H1 (cell line): ENCODE measurements around the gene POLDIP3. TPM values are rescaled to one million over a fixed set of nuclear protein-coding genes. Genes with fewer than 3 reads are reported as not detected.

Experiments
- CTCF ChIA-PET: fragments of 300-600 bp; sonication (Branson Sonifier 250); formaldehyde crosslinking; loops from one replicate; lab custom pipeline; 2021; ENCODE audit not compliant: partially characterized antibody; lab: Charles Lee
- POLR2A ChIA-PET: fragments of 300-600 bp; sonication (Branson Sonifier 250); formaldehyde crosslinking; loops from one replicate; lab custom pipeline; 2021; ENCODE audit warnings: inconsistent platforms; ENCODE audit not compliant: partially characterized antibody; lab: Charles Lee
- DNase-seq, 2 experiments: peaks; one replicate each; pipeline versions ENCODE4 v3.0.0 to v3.0.0-alpha.2; 2010 to 2022; ENCODE audit warnings: low spot score in 2 of 2, low read depth in 1 of 2, mixed read lengths in 1 of 2
- FAIRE-seq: peaks from 2 replicates; lab custom pipeline; 2011; peaks lifted over from hg19 to GRCh38; lab: Jason Lieb, UNC
- H2AFZ ChIP-seq: 2 replicates; pipeline ENCODE4 v1.8.1; 2012; ENCODE audit warnings: low read length, inconsistent platforms
- H2AK5ac ChIP-seq: 2 replicates; pipeline ENCODE4 v1.6.1; 2013; ENCODE audit warnings: low read depth, low read length
- H2BK120ac ChIP-seq: replicated peaks from 2 replicates; pipeline ENCODE3; 2013; ENCODE audit warnings: low read depth, low read length, inconsistent platforms
- H2BK12ac ChIP-seq: 2 replicates; pipeline ENCODE4 v1.6.1; 2013; ENCODE audit warnings: low read depth, low read length
- H2BK15ac ChIP-seq: 2 replicates; pipeline ENCODE4 v1.6.1; 2013; ENCODE audit warnings: low read length
- H2BK20ac ChIP-seq: 2 replicates; pipeline ENCODE4 v1.6.1; 2013; ENCODE audit warnings: low read length
- H2BK5ac ChIP-seq: 2 replicates; pipeline ENCODE4 v1.6.1; 2013; ENCODE audit warnings: low read depth, low read length
- H3K14ac ChIP-seq: 2 replicates; pipeline ENCODE4 v1.6.1; 2013; ENCODE audit warnings: inconsistent platforms; ENCODE audit not compliant: insufficient read length
- H3K18ac ChIP-seq: 2 replicates; pipeline ENCODE4 v1.6.1; 2013; ENCODE audit warnings: low read length; ENCODE audit errors: extremely low read depth
- H3K23ac ChIP-seq: 2 replicates; pipeline ENCODE4 v1.6.1; 2013; ENCODE audit warnings: inconsistent platforms; ENCODE audit not compliant: insufficient read length
- H3K23me2 ChIP-seq: 2 replicates; pipeline ENCODE4 v1.6.1; 2013; ENCODE audit warnings: low read depth, low read length
- H3K27ac ChIP-seq: 2 replicates; pipeline ENCODE4 v1.6.1; 2011; ENCODE audit warnings: low read depth, low read length, inconsistent platforms
- H3K27me3 ChIP-seq, 4 experiments: replicated peaks in 1 of 4; 1 replicate in 1 of 4; 2 replicates in 3 of 4; pipeline versions ENCODE4 v1.6.1 to v1.8.1; 2011 to 2013; ENCODE audit warnings: low read length in 3 of 4, mild to moderate bottlenecking in 3 of 4, inconsistent platforms in 2 of 4, mixed read lengths in 2 of 4, moderate library complexity in 1 of 4; ENCODE audit not compliant: control insufficient read depth in 3 of 4, insufficient read depth in 3 of 4; ENCODE audit errors: extremely low read depth in 1 of 4
- H3K36me3 ChIP-seq, 4 experiments: 2 replicates each; pipeline versions ENCODE4 v1.6.1 to v1.8.1; 2011 to 2013; ENCODE audit warnings: mild to moderate bottlenecking in 4 of 4, low read length in 3 of 4, moderate library complexity in 2 of 4, control low read depth in 1 of 4, inconsistent platforms in 1 of 4; ENCODE audit not compliant: insufficient read depth in 4 of 4, control insufficient read depth in 2 of 4
- H3K4ac ChIP-seq: replicated peaks from 2 replicates; pipeline ENCODE3; 2013; ENCODE audit warnings: low read length, low read depth, mixed read lengths, inconsistent platforms; ENCODE audit not compliant: insufficient read length
- H3K4me1 ChIP-seq, 4 experiments: replicated peaks in 1 of 4; 1 replicate in 1 of 4; 2 replicates in 3 of 4; pipeline versions ENCODE4 v1.6.1 to v1.8.1; 2011 to 2013; ENCODE audit warnings: low read length in 3 of 4, inconsistent platforms in 2 of 4, mixed read lengths in 1 of 4; ENCODE audit not compliant: insufficient read depth in 4 of 4, control insufficient read depth in 3 of 4
- H3K4me2 ChIP-seq, 2 experiments: 2 replicates each; pipeline versions ENCODE4 v1.6.1 to v1.8.1; 2011 to 2013; ENCODE audit warnings: low read depth in 2 of 2, low read length in 2 of 2, control low read depth in 1 of 2, inconsistent platforms in 1 of 2, mild to moderate bottlenecking in 1 of 2; ENCODE audit not compliant: insufficient read depth in 1 of 2
- H3K4me3 ChIP-seq, 4 experiments: fragments of 200-600, 300-600 bp in 1 of 4; sonication (generic), shearing (Covaris generic), sonication (Bioruptor Twin) in 1 of 4; 2 replicates each; pipeline versions ENCODE4 v1.5.1 to v1.8.1; 2011 to 2016; ENCODE audit warnings: low read length in 4 of 4, low read depth in 3 of 4, control low read depth in 2 of 4, inconsistent platforms in 2 of 4, mild to moderate bottlenecking in 2 of 4, mixed read lengths in 1 of 4, moderate library complexity in 1 of 4; ENCODE audit not compliant: insufficient read depth in 2 of 4; ENCODE audit errors: extremely low read depth in 1 of 4
- H3K56ac ChIP-seq: replicated peaks from 2 replicates; pipeline ENCODE3; 2013; ENCODE audit warnings: low read depth, mild to moderate bottlenecking, mixed read lengths, low read length, inconsistent platforms; ENCODE audit not compliant: insufficient read length
- H3K79me1 ChIP-seq: 2 replicates; pipeline ENCODE4 v1.6.1; 2013; ENCODE audit warnings: low read depth, low read length, control low read depth
- H3K79me2 ChIP-seq, 2 experiments: 2 replicates each; pipeline versions ENCODE4 v1.6.1 to v1.8.1; 2012 to 2013; ENCODE audit warnings: low read length in 2 of 2, mild to moderate bottlenecking in 2 of 2, inconsistent platforms in 1 of 2; ENCODE audit not compliant: insufficient read depth in 2 of 2, control insufficient read depth in 1 of 2
- H3K9ac ChIP-seq, 4 experiments: replicated peaks in 1 of 4; 1 replicate in 1 of 4; 2 replicates in 3 of 4; pipeline versions ENCODE4 v1.6.1 to v1.8.1; 2011 to 2013; ENCODE audit warnings: low read depth in 3 of 4, low read length in 3 of 4, control low read depth in 2 of 4, mild to moderate bottlenecking in 2 of 4, moderate library complexity in 2 of 4, inconsistent platforms in 1 of 4; ENCODE audit errors: extremely low read depth in 1 of 4
- H3K9me3 ChIP-seq, 2 experiments: 2 replicates each; pipeline versions ENCODE4 v1.6.1 to v1.8.1; 2012 to 2013; ENCODE audit warnings: mild to moderate bottlenecking in 2 of 2, moderate library complexity in 2 of 2, control low read depth in 1 of 2, inconsistent platforms in 1 of 2, low read depth in 1 of 2, low read length in 1 of 2, mixed read lengths in 1 of 2; ENCODE audit not compliant: insufficient read depth in 2 of 2
- H4K20me1 ChIP-seq, 2 experiments: replicated peaks in 1 of 2; 2 replicates each; pipeline versions ENCODE3 to v1.8.1; 2011 to 2013; ENCODE audit warnings: inconsistent platforms in 2 of 2, low read length in 2 of 2, mild to moderate bottlenecking in 1 of 2; ENCODE audit not compliant: insufficient read depth in 2 of 2, control insufficient read depth in 1 of 2
- H4K5ac ChIP-seq: 2 replicates; pipeline ENCODE4 v1.6.1; 2013; ENCODE audit warnings: low read length, low read depth, mixed read lengths, inconsistent platforms; ENCODE audit not compliant: insufficient read length
- H4K8ac ChIP-seq: 2 replicates; pipeline ENCODE4 v1.8.0; 2013; ENCODE audit warnings: mild to moderate bottlenecking, moderate library complexity, low read length, inconsistent platforms; ENCODE audit not compliant: insufficient read depth; ENCODE audit errors: extremely low read depth
- H4K91ac ChIP-seq: replicated peaks from 2 replicates; pipeline ENCODE3; 2013; ENCODE audit warnings: low read length, mixed read lengths, inconsistent platforms; ENCODE audit not compliant: insufficient read length
- E2F6 ChIP-seq: IDR thresholded peaks from 2 replicates; pipeline ENCODE4 v1.6.1; 2012; ENCODE audit warnings: inconsistent platforms
- HDAC6 ChIP-seq: IDR thresholded peaks from one replicate; pipeline ENCODE4 v1.7.1; 2012; ENCODE audit warnings: low read depth, mild to moderate bottlenecking, inconsistent platforms, low read length, moderate library complexity
- PHF8 ChIP-seq: fragments of 200-600 bp; sonication (generic); conservative IDR thresholded peaks from 2 replicates; pipeline ENCODE4 v1.7.1; 2012; ENCODE audit warnings: low read depth, mild to moderate bottlenecking, inconsistent platforms, low read length, moderate library complexity
- POU5F1 ChIP-seq: IDR thresholded peaks from 2 replicates; pipeline ENCODE4 v1.6.1; 2011; ENCODE audit warnings: low read depth, mild to moderate bottlenecking, low read length, moderate library complexity
- RFX5 ChIP-seq: IDR thresholded peaks from 2 replicates; pipeline ENCODE4 v1.6.1; 2011; ENCODE audit warnings: low read depth, low read length, improper control_type of control experiment, borderline replicate concordance
- SAP30 ChIP-seq: fragments of 300-600 bp; sonication (generic); IDR thresholded peaks from 2 replicates; pipeline ENCODE4 v1.7.1; 2012; ENCODE audit warnings: low read length, moderate library complexity, mild to moderate bottlenecking, inconsistent platforms; ENCODE audit not compliant: insufficient read depth, insufficient replicate concordance
- SIN3A ChIP-seq, 2 experiments: IDR thresholded peaks in 1 of 2; conservative IDR thresholded peaks in 1 of 2; 2 replicates each; pipeline ENCODE4 v1.6.1; 2011 to 2012; ENCODE audit warnings: low read length in 2 of 2, improper control_type of control experiment in 1 of 2, low read depth in 1 of 2, mild to moderate bottlenecking in 1 of 2
- SIRT6 ChIP-seq: IDR thresholded peaks from one replicate; pipeline ENCODE4 v1.7.1; 2012; ENCODE audit warnings: low read length, inconsistent platforms
- SP2 ChIP-seq: IDR thresholded peaks from 2 replicates; pipeline ENCODE4 v1.6.1; 2012; ENCODE audit warnings: mild to moderate bottlenecking, low read length, inconsistent platforms
- TAF7 ChIP-seq: optimal IDR thresholded peaks from 2 replicates; pipeline ENCODE3; 2011; ENCODE audit warnings: low read depth, mild to moderate bottlenecking, inconsistent platforms, low read length, moderate library complexity, borderline replicate concordance
- WGBS, 2 experiments: shearing (Covaris generic) in 1 of 2; methylation state at CpG; one replicate each; pipeline versions ENCODE4 v1.1.6 to v1.1.7; 2013 to 2015; ENCODE audit warnings: low lambda C conversion rate in 2 of 2, mixed read lengths in 2 of 2, inconsistent platforms in 1 of 2, low coverage in 1 of 2, missing lambda C conversion rate in 1 of 2; ENCODE audit not compliant: insufficient replicate concordance in 2 of 2, insufficient coverage in 1 of 2, insufficient read length in 1 of 2; ENCODE audit errors: extremely low coverage in 1 of 2, missing lambda C conversion rate in 1 of 2; 5-methylcytosine and 5-hydroxymethylcytosine counted together
- polyA plus RNA-seq, 7 experiments: library from polyadenylated mRNA; depleted of rRNA in 3 of 7; stranded (reverse) in 5 of 7; unstranded in 2 of 7; fragments of >200 nt in 5 of 7; fragments of 200-250 nt in 2 of 7; gene quantifications; 1 replicate in 5 of 7; 2 replicates in 1 of 7; 4 replicates in 1 of 7; pipeline versions ENCODE4 v1.2.1 to v1.2.3, GENCODE V29; 2011 to 2013; ENCODE audit warnings: missing spikeins in 2 of 7, mixed read lengths in 2 of 7
- total RNA-seq: library from RNA; stranded (reverse); fragmentation: NEBNext Ultra II Directional; extraction: Animal tissue kit (Norgen Biotek cat#: 25700); gene quantifications from 2 replicates; pipeline ENCODE4 v1.2.1, GENCODE V29; 2021

POLDIP3 gene
- total and polyA plus RNA-seq, 2 of the 8 experiments (the other 6 are each of a cell fraction or from before 2014, with no cell fraction given), result 43.5 to 84.6 TPM

- POLR2A ChIA-PET, result interaction anchor here (0.6 to 9.4 kb wide), 14 partner anchors 10 to 366 kb away, joined by 3 to 74 read pairs (median 3); partner anchors contain the start of genes PACSIN2 and POLDIP3
- peak within 1 kb of the TSS; percentile 93 to 99 for H3K4me2 ChIP-seq
- H3K79me2 ChIP-seq, result peaks cover 0 to 21% of the 10 kb centered on the region in 2 experiments; a peak in 1 of 4 replicates
- H2BK20ac ChIP-seq, result no peak within 1 kb of the TSS
- H3K4ac ChIP-seq, result peak within 1 kb of the TSS; percentile 71
- peak within 1 kb of the TSS; percentile 71 for H3K18ac ChIP-seq
- peak within 1 kb of the TSS; percentile 82 to 98 (median 90) for H3K4me3 ChIP-seq
- H3K9me3 ChIP-seq, result no peaks in the 10 kb centered on the region
- CTCF ChIA-PET, result interaction anchor here (0.6 to 1.0 kb wide), 5 partner anchors 11 to 1979 kb away, joined by 3 to 5 read pairs (median 3); partner anchors contain the start of gene POLDIP3
- no peaks in the 10 kb centered on the region; a peak in 1 of 7 replicates for H3K27me3 ChIP-seq
- no peak within 1 kb of the TSS for H3K14ac ChIP-seq
- 11% methylated on average over 41 of the region's 81 CpGs; no CpG with 5 or more reads in 1 of the 2 experiments for WGBS, 2 experiments
- H4K91ac ChIP-seq, result peak within 1 kb of the TSS; percentile 85
- H2BK120ac ChIP-seq, result no peak within 1 kb of the TSS
- H3K27ac ChIP-seq, result peak within 1 kb of the TSS; percentile 82; the same call in 1 of the 2 replicates
- H3K23ac ChIP-seq, result no peak within 1 kb of the TSS
- H2AK5ac ChIP-seq, result peak within 1 kb of the TSS; percentile 86; the same call in 1 of the 2 replicates
- H3K36me3 ChIP-seq, result no peaks in the 10 kb centered on the region
- FAIRE-seq, result no peak
- DNase-seq, result peak; percentile 50 to 90
- H3K79me1 ChIP-seq, result peaks cover 18% of the 10 kb centered on the region
- H3K4me1 ChIP-seq, result peaks cover 3 to 15% (median 11%) of the 10 kb centered on the region in 4 experiments
- peak within 1 kb of the TSS; percentile 63 to 84 (median 78) for H3K9ac ChIP-seq
- H2BK5ac ChIP-seq, result peak within 1 kb of the TSS; percentile 82
- H2AFZ ChIP-seq, result peak within 1 kb of the TSS; percentile 71
- peaks cover 3 to 9% of the 10 kb centered on the region in 2 experiments for H4K20me1 ChIP-seq
- H4K5ac ChIP-seq, result peak within 1 kb of the TSS; percentile 63
- H4K8ac ChIP-seq, result peak within 1 kb of the TSS; percentile 95
- peaks cover 8% of the 10 kb centered on the region for H3K23me2 ChIP-seq
- H3K56ac ChIP-seq, result no peak within 1 kb of the TSS
- no peak within 1 kb of the TSS for H2BK15ac ChIP-seq
- H2BK12ac ChIP-seq, result 0 out of 2 replicates have a peak within 1 kb of the TSS, but pooled peaks have one; percentile 45
- TF ChIP-seq SIRT6, result no peak
- no peak for TF ChIP-seq RFX5
- no peak for TF ChIP-seq SAP30
- TF ChIP-seq E2F6, result no peak
- no peak for TF ChIP-seq POU5F1
- no peak for TF ChIP-seq SIN3A (conservative IDR thresholded peaks at IDR 0.05 in 1 of 2, IDR thresholded peaks at IDR 0.05 in 1 of 2; ENCODE audit: low read depth in 1 of 2, low read length in 2 of 2)
- TF ChIP-seq SP2, result no peak
- peak; percentile 73 for TF ChIP-seq PHF8
- peak; percentile 70 for TF ChIP-seq TAF7
- no peak for TF ChIP-seq HDAC6
Observed at GRCh38 chr22:42649246-42650099, 34.8 kb upstream of the POLDIP3 start, which contains the start of gene CYB5R3. TSS of gene CYB5R3 (minus strand) at chr22:42649392. CDS start at chr22:42649315, 77 bp downstream.
